HEK293 (cell line): Measurements from ENCODE around the gene TNNC2.

Experiments used
- GLIS2 ChIP-seq: fragments of 450-650 bp; formaldehyde crosslinking; IDR thresholded peaks from 2 replicates; pipeline ENCODE4 v1.5.1; 2016; ENCODE audit warnings: missing biosample characterization, missing genetic modification characterization
- KLF1 ChIP-seq: fragments of 450-650 bp; formaldehyde crosslinking; IDR thresholded peaks from 2 replicates; pipeline ENCODE4 v1.5.1; 2016; ENCODE audit warnings: missing biosample characterization, missing genetic modification characterization
- KLF8 ChIP-seq: fragments of 450-650 bp; formaldehyde crosslinking; IDR thresholded peaks from 2 replicates; pipeline ENCODE4 v1.5.1; 2016; ENCODE audit warnings: missing biosample characterization, missing genetic modification characterization
- PRDM1 ChIP-seq: fragments of 450-650 bp; formaldehyde crosslinking; IDR thresholded peaks from 2 replicates; pipeline ENCODE4; 2016; ENCODE audit warnings: missing biosample characterization, missing genetic modification characterization
- SCRT2 ChIP-seq: fragments of 450-650 bp; formaldehyde crosslinking; IDR thresholded peaks from 2 replicates; pipeline ENCODE4 v1.5.1; 2016; ENCODE audit warnings: missing biosample characterization, missing genetic modification characterization
- TRIM28 ChIP-seq: IDR thresholded peaks from 2 replicates; pipeline ENCODE4 v1.6.1; 2011; ENCODE audit warnings: low read length, control low read depth, borderline replicate concordance
- YY2 ChIP-seq: fragments of 450-650 bp; formaldehyde crosslinking; IDR thresholded peaks from 2 replicates; pipeline ENCODE4 v1.5.1; 2016; ENCODE audit warnings: missing biosample characterization, missing genetic modification characterization
- ZEB2 ChIP-seq: fragments of 450-650 bp; formaldehyde crosslinking; IDR thresholded peaks from 2 replicates; pipeline ENCODE4 v1.5.1; 2016; ENCODE audit warnings: missing biosample characterization, missing genetic modification characterization
- ZFP3 ChIP-seq: fragments of 450-650 bp; formaldehyde crosslinking; IDR thresholded peaks from 2 replicates; pipeline ENCODE4 v1.5.1; 2016; ENCODE audit warnings: low read depth, missing biosample characterization, missing genetic modification characterization
- ZFP69B ChIP-seq: fragments of 450-650 bp; formaldehyde crosslinking; IDR thresholded peaks from 2 replicates; pipeline ENCODE4 v1.5.1; 2016; ENCODE audit warnings: missing biosample characterization, missing genetic modification characterization
- ZNF10 ChIP-seq: fragments of 450-650 bp; formaldehyde crosslinking; IDR thresholded peaks from 2 replicates; pipeline ENCODE4 v1.5.1; 2017; ENCODE audit warnings: missing biosample characterization, missing genetic modification characterization
- ZNF174 ChIP-seq: fragments of 450-650 bp; formaldehyde crosslinking; IDR thresholded peaks from 2 replicates; pipeline ENCODE4 v1.5.0; 2017; ENCODE audit warnings: missing biosample characterization, mild to moderate bottlenecking, missing genetic modification characterization
- ZNF18 ChIP-seq: fragments of 450-650 bp; formaldehyde crosslinking; IDR thresholded peaks from 2 replicates; pipeline ENCODE4 v1.5.1; 2016; ENCODE audit warnings: missing biosample characterization, missing genetic modification characterization
- ZNF211 ChIP-seq: fragments of 450-650 bp; formaldehyde crosslinking; IDR thresholded peaks from 2 replicates; pipeline ENCODE4 v1.5.1; 2016; ENCODE audit warnings: low read depth, missing biosample characterization, missing genetic modification characterization
- ZNF324 ChIP-seq: fragments of 450-650 bp; formaldehyde crosslinking; IDR thresholded peaks from 2 replicates; pipeline ENCODE4 v1.5.1; 2016; ENCODE audit warnings: missing biosample characterization, missing genetic modification characterization
- ZNF354C ChIP-seq: fragments of 450-650 bp; formaldehyde crosslinking; IDR thresholded peaks from 2 replicates; pipeline ENCODE4 v1.5.1; 2016; ENCODE audit warnings: missing biosample characterization, missing genetic modification characterization, low read depth, borderline replicate concordance
- ZNF416 ChIP-seq: fragments of 450-650 bp; formaldehyde crosslinking; IDR thresholded peaks from 2 replicates; pipeline ENCODE4 v1.5.1; 2016; ENCODE audit warnings: missing biosample characterization, missing genetic modification characterization
- ZNF488 ChIP-seq: fragments of 450-650 bp; formaldehyde crosslinking; IDR thresholded peaks from 2 replicates; pipeline ENCODE4 v1.5.1; 2016; ENCODE audit warnings: missing biosample characterization, missing genetic modification characterization
- ZNF561 ChIP-seq: fragments of 450-650 bp; IDR thresholded peaks from 2 replicates; pipeline ENCODE4 v1.5.1; 2018; ENCODE audit warnings: missing biosample characterization, missing genetic modification characterization, borderline replicate concordance
- ZNF571 ChIP-seq: fragments of 450-650 bp; formaldehyde crosslinking; IDR thresholded peaks from 2 replicates; pipeline ENCODE4 v1.5.0; 2017; ENCODE audit warnings: missing biosample characterization, missing genetic modification characterization
- ZNF580 ChIP-seq: fragments of 450-650 bp; formaldehyde crosslinking; IDR thresholded peaks from 2 replicates; pipeline ENCODE4 v1.5.1; 2016; ENCODE audit warnings: missing biosample characterization, missing genetic modification characterization
- ZNF600 ChIP-seq: fragments of 450-650 bp; formaldehyde crosslinking; IDR thresholded peaks from 2 replicates; pipeline ENCODE4 v1.5.1; 2016; ENCODE audit warnings: missing biosample characterization, missing genetic modification characterization
- ZNF626 ChIP-seq: fragments of 450-650 bp; sonication (Bioruptor Pico); formaldehyde crosslinking; IDR thresholded peaks from 2 replicates; pipeline ENCODE4 v1.5.1; 2018; ENCODE audit warnings: missing biosample characterization, missing genetic modification characterization, inconsistent platforms
- ZNF654 ChIP-seq: fragments of 450-650 bp; formaldehyde crosslinking; IDR thresholded peaks from 2 replicates; pipeline ENCODE4 v1.5.1; 2016; ENCODE audit warnings: low read depth, missing biosample characterization, missing genetic modification characterization
- ZNF76 ChIP-seq: fragments of 450-650 bp; formaldehyde crosslinking; IDR thresholded peaks from 2 replicates; pipeline ENCODE4; 2016; ENCODE audit warnings: low read depth, missing biosample characterization, missing genetic modification characterization, borderline replicate concordance
- ZNF776 ChIP-seq: fragments of 450-650 bp; formaldehyde crosslinking; IDR thresholded peaks from 2 replicates; pipeline ENCODE4 v1.5.0; 2017; ENCODE audit warnings: missing biosample characterization, missing genetic modification characterization, borderline replicate concordance
- ZSCAN16 ChIP-seq: fragments of 450-650 bp; formaldehyde crosslinking; IDR thresholded peaks from 2 replicates; pipeline ENCODE4 v1.5.1; 2016; ENCODE audit warnings: missing biosample characterization, missing genetic modification characterization
- TF ChIP-seq, protein P1 (sequence below): fragments of 450-650 bp; formaldehyde crosslinking; conservative IDR thresholded peaks from 2 replicates; pipeline ENCODE4 v1.5.1; 2016; ENCODE audit warnings: low read depth, missing biosample characterization, missing genetic modification characterization
- TF ChIP-seq, protein P2 (sequence below): fragments of 450-650 bp; formaldehyde crosslinking; IDR thresholded peaks from 2 replicates; pipeline ENCODE4 v1.5.1; 2016; ENCODE audit warnings: missing biosample characterization, missing genetic modification characterization

TNNC2 gene

DNA sequence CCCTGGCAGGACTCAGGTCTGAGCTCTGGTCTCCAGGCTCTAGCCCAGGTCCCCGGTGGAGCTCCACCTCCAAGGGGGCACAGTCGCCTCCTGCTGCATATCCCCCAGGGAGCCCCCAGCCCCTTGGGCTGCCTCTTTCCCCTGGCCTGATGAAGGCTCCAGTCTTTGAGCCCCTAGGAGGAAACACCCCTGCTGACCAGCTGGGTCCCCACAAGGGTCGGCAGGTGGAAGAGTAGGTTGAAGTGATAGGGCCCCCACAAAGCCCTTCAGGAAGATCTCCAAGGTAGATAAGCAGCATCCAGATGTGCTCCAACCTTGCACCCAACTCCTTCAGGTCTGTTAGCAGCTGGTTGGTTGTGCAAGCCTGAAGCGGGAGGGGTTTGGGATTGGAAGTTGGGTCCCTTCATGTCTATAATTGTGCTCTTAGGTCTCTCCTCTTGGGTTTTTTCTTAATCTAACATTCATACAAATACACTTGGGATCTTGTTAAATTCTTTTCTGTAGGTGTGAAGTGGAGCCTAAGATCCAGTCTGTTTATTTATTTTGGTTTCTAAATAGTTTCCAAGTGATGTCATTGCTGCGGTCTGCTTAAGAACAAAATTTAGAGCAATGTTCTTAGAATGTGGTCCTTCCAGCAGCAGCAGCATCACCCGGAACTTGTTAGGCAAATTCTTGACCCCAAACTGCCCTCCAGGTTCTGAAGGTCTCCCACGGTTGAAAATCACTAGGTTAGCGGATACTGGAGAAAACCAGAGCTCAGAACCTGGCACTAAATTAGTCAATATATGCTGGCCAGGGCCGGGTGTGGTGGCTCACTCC lies 9.5 kb downstream of the TNNC2 start (continued):
- TF ChIP-seq, protein P1, sequence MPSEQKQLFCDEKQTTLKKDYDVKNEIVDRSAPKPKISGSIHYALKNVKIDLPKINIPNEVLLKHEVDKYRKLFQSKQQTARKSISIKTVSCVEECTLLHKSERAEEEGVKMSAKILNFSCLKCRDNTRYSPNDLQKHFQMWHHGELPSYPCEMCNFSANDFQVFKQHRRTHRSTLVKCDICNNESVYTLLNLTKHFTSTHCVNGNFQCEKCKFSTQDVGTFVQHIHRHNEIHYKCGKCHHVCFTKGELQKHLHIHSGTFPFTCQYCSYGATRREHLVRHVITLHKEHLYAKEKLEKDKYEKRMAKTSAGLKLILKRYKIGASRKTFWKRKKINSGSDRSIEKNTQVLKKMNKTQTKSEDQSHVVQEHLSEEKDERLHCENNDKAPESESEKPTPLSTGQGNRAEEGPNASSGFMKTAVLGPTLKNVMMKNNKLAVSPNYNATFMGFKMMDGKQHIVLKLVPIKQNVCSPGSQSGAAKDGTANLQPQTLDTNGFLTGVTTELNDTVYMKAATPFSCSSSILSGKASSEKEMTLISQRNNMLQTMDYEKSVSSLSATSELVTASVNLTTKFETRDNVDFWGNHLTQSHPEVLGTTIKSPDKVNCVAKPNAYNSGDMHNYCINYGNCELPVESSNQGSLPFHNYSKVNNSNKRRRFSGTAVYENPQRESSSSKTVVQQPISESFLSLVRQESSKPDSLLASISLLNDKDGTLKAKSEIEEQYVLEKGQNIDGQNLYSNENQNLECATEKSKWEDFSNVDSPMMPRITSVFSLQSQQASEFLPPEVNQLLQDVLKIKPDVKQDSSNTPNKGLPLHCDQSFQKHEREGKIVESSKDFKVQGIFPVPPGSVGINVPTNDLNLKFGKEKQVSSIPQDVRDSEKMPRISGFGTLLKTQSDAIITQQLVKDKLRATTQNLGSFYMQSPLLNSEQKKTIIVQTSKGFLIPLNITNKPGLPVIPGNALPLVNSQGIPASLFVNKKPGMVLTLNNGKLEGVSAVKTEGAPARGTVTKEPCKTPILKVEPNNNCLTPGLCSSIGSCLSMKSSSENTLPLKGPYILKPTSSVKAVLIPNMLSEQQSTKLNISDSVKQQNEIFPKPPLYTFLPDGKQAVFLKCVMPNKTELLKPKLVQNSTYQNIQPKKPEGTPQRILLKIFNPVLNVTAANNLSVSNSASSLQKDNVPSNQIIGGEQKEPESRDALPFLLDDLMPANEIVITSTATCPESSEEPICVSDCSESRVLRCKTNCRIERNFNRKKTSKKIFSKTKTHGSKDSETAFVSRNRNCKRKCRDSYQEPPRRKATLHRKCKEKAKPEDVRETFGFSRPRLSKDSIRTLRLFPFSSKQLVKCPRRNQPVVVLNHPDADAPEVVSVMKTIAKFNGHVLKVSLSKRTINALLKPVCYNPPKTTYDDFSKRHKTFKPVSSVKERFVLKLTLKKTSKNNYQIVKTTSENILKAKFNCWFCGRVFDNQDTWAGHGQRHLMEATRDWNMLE (tag by site-specific recombination): no peak; the same call in 1 of the 2 replicates
- TF ChIP-seq TRIM28: no peak
- TF ChIP-seq ZNF76 (tag by site-specific recombination): no peak
- TF ChIP-seq ZNF561 (tag by site-specific recombination): 0 out of 2 replicates have a peak, but pooled peaks have one; percentile 37
- TF ChIP-seq PRDM1: no peak
- no peak for TF ChIP-seq ZNF571 (tag by site-specific recombination)
- no peak for TF ChIP-seq ZNF580 (tag by site-specific recombination)
- TF ChIP-seq ZNF211 (tag by site-specific recombination): no peak
- peak; percentile 71; the same call in 1 of the 2 replicates for TF ChIP-seq ZEB2 (tag by site-specific recombination)
- no peak for TF ChIP-seq ZSCAN16 (tag by site-specific recombination)
- no peak for TF ChIP-seq ZNF600 (tag by site-specific recombination)
- TF ChIP-seq ZNF488: no peak
- TF ChIP-seq KLF8: no peak
- no peak for TF ChIP-seq ZNF354C
- no peak for TF ChIP-seq ZFP69B (tag by site-specific recombination)
- TF ChIP-seq ZNF654 (tag by site-specific recombination): no peak
- TF ChIP-seq, protein P2, sequence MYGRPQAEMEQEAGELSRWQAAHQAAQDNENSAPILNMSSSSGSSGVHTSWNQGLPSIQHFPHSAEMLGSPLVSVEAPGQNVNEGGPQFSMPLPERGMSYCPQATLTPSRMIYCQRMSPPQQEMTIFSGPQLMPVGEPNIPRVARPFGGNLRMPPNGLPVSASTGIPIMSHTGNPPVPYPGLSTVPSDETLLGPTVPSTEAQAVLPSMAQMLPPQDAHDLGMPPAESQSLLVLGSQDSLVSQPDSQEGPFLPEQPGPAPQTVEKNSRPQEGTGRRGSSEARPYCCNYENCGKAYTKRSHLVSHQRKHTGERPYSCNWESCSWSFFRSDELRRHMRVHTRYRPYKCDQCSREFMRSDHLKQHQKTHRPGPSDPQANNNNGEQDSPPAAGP (tag by site-specific recombination): peak; percentile 82
- TF ChIP-seq ZNF324: no peak
- TF ChIP-seq ZNF18: peak; percentile 96
- TF ChIP-seq ZNF626 (tag by site-specific recombination): no peak
- TF ChIP-seq SCRT2 (tag by site-specific recombination): no peak
- no peak for TF ChIP-seq ZNF174 (tag by site-specific recombination)
- TF ChIP-seq ZNF10 (tag by site-specific recombination): no peak
- no peak for TF ChIP-seq YY2 (tag by site-specific recombination)
- no peak for TF ChIP-seq ZFP3 (tag by site-specific recombination)
- TF ChIP-seq ZNF776 (tag by site-specific recombination): no peak
- peak; percentile 12; the same call in 1 of the 2 replicates for TF ChIP-seq KLF1 (tag by site-specific recombination)
- peak; percentile 80 for TF ChIP-seq GLIS2 (tag by site-specific recombination)
- TF ChIP-seq ZNF416 (tag by site-specific recombination): no peak
